Activated T-helper 17 cell treated with anti-CD3 and anti-CD28 coated beads, Interleukin-2, amount 50 U/mL, for 72 hours (primary cell): ENCODE measurements around the gene GNG12. TPM values are rescaled to one million over a fixed set of nuclear protein-coding genes. Genes with fewer than 3 reads are reported as not detected.

Experiments
- ATAC-seq: fragments of 150-1000 bp; cut with Tn5 transposase; replicated peaks from 2 replicates; pipeline ENCODE4 v1.10.0; 2021; ENCODE audit warnings: mild to moderate bottlenecking, moderate library complexity
- H3K27ac Mint-ChIP-seq: one replicate; pipeline ENCODE4 v1.8.0; 2022; ENCODE audit warnings: mixed read lengths
- H3K27me3 Mint-ChIP-seq: one replicate; pipeline ENCODE4 v1.8.0; 2022; ENCODE audit warnings: mixed read lengths
- H3K36me3 Mint-ChIP-seq: one replicate; pipeline ENCODE4 v1.8.0; 2022; ENCODE audit warnings: low read depth, mild to moderate bottlenecking, mixed read lengths
- H3K4me1 Mint-ChIP-seq: one replicate; pipeline ENCODE4 v1.8.0; 2022; ENCODE audit warnings: mixed read lengths
- H3K4me3 Mint-ChIP-seq: one replicate; pipeline ENCODE4 v1.8.0; 2022; ENCODE audit warnings: mild to moderate bottlenecking, mixed read lengths
- H3K9me3 Mint-ChIP-seq: one replicate; pipeline ENCODE4 v1.8.0; 2022; ENCODE audit warnings: mixed read lengths
- total RNA-seq, 2 donors: library from RNA; stranded (reverse); gene quantifications; one replicate each; pipeline ENCODE4 v1.2.3, GENCODE V29; 2022

Gene GNG12
- total RNA-seq, 2 donors from 2014 or later = 0.13 to 0.34 TPM

GRCh38 chr1:67791261-67791660 is 42.0 kb downstream of the GNG12 start:
- ATAC-seq = no peak

GRCh38 chr1:67790201-67790692 is 43.0 kb downstream of the GNG12 start:
- no peaks in the 10 kb centered on the region for H3K36me3 Mint-ChIP-seq
- no peaks in the 10 kb centered on the region for H3K4me1 Mint-ChIP-seq
- H3K9me3 Mint-ChIP-seq = no peaks in the 10 kb centered on the region
- no peak overlapping the region for H3K27ac Mint-ChIP-seq
- no peak for ATAC-seq
- peaks cover 19% of the 10 kb centered on the region for H3K27me3 Mint-ChIP-seq
- H3K4me3 Mint-ChIP-seq = no peak overlapping the region

More at GRCh38 chr1:67791261-67791660, 42.0 kb downstream of the GNG12 start:
- no peaks in the 10 kb centered on the region for H3K9me3 Mint-ChIP-seq
- H3K27ac Mint-ChIP-seq = no peak overlapping the region
- H3K4me3 Mint-ChIP-seq = no peak overlapping the region
- H3K27me3 Mint-ChIP-seq = peaks cover 19% of the 10 kb centered on the region
- no peaks in the 10 kb centered on the region for H3K4me1 Mint-ChIP-seq
- no peaks in the 10 kb centered on the region for H3K36me3 Mint-ChIP-seq

- H3K36me3 Mint-ChIP-seq = no peaks in the 10 kb centered on the region
- no peak overlapping the region for H3K4me3 Mint-ChIP-seq
- peaks cover 16% of the 10 kb centered on the region for H3K27me3 Mint-ChIP-seq
- H3K27ac Mint-ChIP-seq = no peak overlapping the region
- ATAC-seq = no peak
- H3K9me3 Mint-ChIP-seq = no peaks in the 10 kb centered on the region
- no peaks in the 10 kb centered on the region for H3K4me1 Mint-ChIP-seq
These were observed 43.7 kb downstream of the GNG12 start for GRCh38 chr1:67789551-67789950.

GRCh38 chr1:67788904-67789303 is 44.4 kb downstream of the GNG12 start:
- H3K4me3 Mint-ChIP-seq = no peak overlapping the region
- H3K27me3 Mint-ChIP-seq = peaks cover 13% of the 10 kb centered on the region
- H3K4me1 Mint-ChIP-seq = no peaks in the 10 kb centered on the region
- H3K36me3 Mint-ChIP-seq = no peaks in the 10 kb centered on the region
- H3K27ac Mint-ChIP-seq = no peak overlapping the region
- ATAC-seq = no peak
- H3K9me3 Mint-ChIP-seq = no peaks in the 10 kb centered on the region

- no peak for ATAC-seq
- no peaks in the 10 kb centered on the region for H3K4me1 Mint-ChIP-seq
- no peaks in the 10 kb centered on the region for H3K9me3 Mint-ChIP-seq
- peaks cover 9% of the 10 kb centered on the region for H3K27me3 Mint-ChIP-seq
- H3K36me3 Mint-ChIP-seq = no peaks in the 10 kb centered on the region
- H3K4me3 Mint-ChIP-seq = no peak overlapping the region
- H3K27ac Mint-ChIP-seq = no peak overlapping the region
These were observed 45.0 kb downstream of the GNG12 start for GRCh38 chr1:67788238-67788790.

GRCh38 chr1:67787746-67788145 is 45.5 kb downstream of the GNG12 start:
- Mint-ChIP-seq H3K36me3 (no peaks in the 10 kb centered on the region), H3K27me3 (peaks cover 9% of the 10 kb centered on the region), H3K9me3 (no peaks in the 10 kb centered on the region), H3K4me3 (no peak overlapping the region), H3K27ac (no peak overlapping the region), H3K4me1 (no peaks in the 10 kb centered on the region)
- no peak for ATAC-seq

- no peak for ATAC-seq
- H3K36me3 Mint-ChIP-seq = no peaks in the 10 kb centered on the region
- H3K27me3 Mint-ChIP-seq = no peaks in the 10 kb centered on the region
- H3K27ac Mint-ChIP-seq = no peak overlapping the region
- no peak overlapping the region for H3K4me3 Mint-ChIP-seq
- H3K4me1 Mint-ChIP-seq = no peaks in the 10 kb centered on the region
- H3K9me3 Mint-ChIP-seq = no peaks in the 10 kb centered on the region
These were observed 47.2 kb downstream of the GNG12 start for GRCh38 chr1:67785847-67786753.

GRCh38 chr1:67784545-67785186 is 48.6 kb downstream of the GNG12 start:
- no peak overlapping the region for H3K4me3 Mint-ChIP-seq
- no peaks in the 10 kb centered on the region for H3K9me3 Mint-ChIP-seq

GRCh38 chr1:67780637-67781036 is 52.6 kb downstream of the GNG12 start:
- H3K4me1 Mint-ChIP-seq = no peaks in the 10 kb centered on the region
- no peak overlapping the region for H3K4me3 Mint-ChIP-seq
- no peak overlapping the region for H3K27ac Mint-ChIP-seq
- H3K27me3 Mint-ChIP-seq = peaks cover 3% of the 10 kb centered on the region
- H3K36me3 Mint-ChIP-seq = no peaks in the 10 kb centered on the region
- no peaks in the 10 kb centered on the region for H3K9me3 Mint-ChIP-seq
- ATAC-seq = no peak

More at GRCh38 chr1:67784545-67785186, 48.6 kb downstream of the GNG12 start:
- Mint-ChIP-seq H3K4me1 (no peaks in the 10 kb centered on the region), H3K27me3 (no peaks in the 10 kb centered on the region), H3K27ac (no peak overlapping the region), H3K36me3 (no peaks in the 10 kb centered on the region)
- ATAC-seq = no peak

GRCh38 chr1:67777440-67777839 is 55.8 kb downstream of the GNG12 start:
- H3K9me3 Mint-ChIP-seq = no peaks in the 10 kb centered on the region
- ATAC-seq = no peak
- H3K4me3 Mint-ChIP-seq = no peak overlapping the region
- H3K4me1 Mint-ChIP-seq = no peaks in the 10 kb centered on the region
- no peaks in the 10 kb centered on the region for H3K36me3 Mint-ChIP-seq
- peaks cover 13% of the 10 kb centered on the region for H3K27me3 Mint-ChIP-seq
- H3K27ac Mint-ChIP-seq = no peak overlapping the region

GRCh38 chr1:67777016-67777415 is 56.3 kb downstream of the GNG12 start:
- Mint-ChIP-seq H3K4me1 (no peaks in the 10 kb centered on the region), H3K4me3 (no peak overlapping the region), H3K36me3 (no peaks in the 10 kb centered on the region), H3K27me3 (peaks cover 13% of the 10 kb centered on the region), H3K9me3 (no peaks in the 10 kb centered on the region), H3K27ac (no peak overlapping the region)
- ATAC-seq = no peak

- ATAC-seq = no peak
- no peaks in the 10 kb centered on the region for H3K36me3 Mint-ChIP-seq
- H3K27ac Mint-ChIP-seq = no peak overlapping the region
- no peaks in the 10 kb centered on the region for H3K4me1 Mint-ChIP-seq
- peaks cover 24% of the 10 kb centered on the region for H3K27me3 Mint-ChIP-seq
- no peaks in the 10 kb centered on the region for H3K9me3 Mint-ChIP-seq
- no peak overlapping the region for H3K4me3 Mint-ChIP-seq
These were observed 59.8 kb downstream of the GNG12 start for GRCh38 chr1:67773462-67773861.

- Mint-ChIP-seq H3K27me3 (peaks cover 24% of the 10 kb centered on the region), H3K4me1 (no peaks in the 10 kb centered on the region), H3K36me3 (no peaks in the 10 kb centered on the region), H3K27ac (no peak overlapping the region), H3K9me3 (no peaks in the 10 kb centered on the region), H3K4me3 (no peak overlapping the region)
- ATAC-seq = no peak
These were observed 61.5 kb downstream of the GNG12 start for GRCh38 chr1:67771749-67772148.

- Mint-ChIP-seq H3K27me3 (peaks cover 25% of the 10 kb centered on the region), H3K36me3 (no peaks in the 10 kb centered on the region)
- no peak for ATAC-seq
These were observed 62.1 kb downstream of the GNG12 start for GRCh38 chr1:67771152-67771551.

More at GRCh38 chr1:67771152-67771551, 62.1 kb downstream of the GNG12 start:
- no peak overlapping the region for H3K4me3 Mint-ChIP-seq
- H3K4me1 Mint-ChIP-seq = no peaks in the 10 kb centered on the region
- no peaks in the 10 kb centered on the region for H3K9me3 Mint-ChIP-seq
- H3K27ac Mint-ChIP-seq = no peak overlapping the region
